Measurements from ENCODE around the gene TIMP2. TPM values are rescaled to one million over a fixed set of nuclear protein-coding genes. Genes with fewer than 3 reads are reported as not detected.

TIMP2 gene
- total and polyA plus RNA-seq, 2 of the 8 experiments (the other 6 are each of a cell fraction or from before 2014, with no cell fraction given): 18.2 to 43.3 TPM

DNA sequence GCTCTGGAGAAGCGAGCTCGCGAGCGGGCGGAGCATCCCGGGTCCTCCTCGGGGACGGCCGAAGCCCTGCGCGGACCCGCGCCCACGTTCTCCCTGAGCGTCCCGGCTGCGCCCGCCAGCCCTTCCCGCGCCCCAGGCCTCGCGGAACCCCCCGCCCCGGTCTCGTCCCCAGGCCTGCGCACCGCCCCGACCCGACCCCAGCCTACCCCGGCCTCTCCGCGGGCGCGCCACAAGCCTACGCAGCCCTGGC is 84.7 kb downstream of the TIMP2 start:
- Histone ChIP-seq H2BK15ac (ENCODE audit: low read length) (no peak overlapping the region), H4K20me1 (replicated peaks in 1 of 2; ENCODE audit: control insufficient read depth in 1 of 2, insufficient read depth in 2 of 2, low read length in 2 of 2) (peaks cover 7 to 18% of the 10 kb centered on the region in 2 experiments), H3K4ac (replicated peaks; ENCODE audit: insufficient read length, low read depth, low read length) (no peak overlapping the region), H2BK20ac (ENCODE audit: low read length) (no peak overlapping the region), H2AFZ (ENCODE audit: low read length) (no peak overlapping the region), H3K4me1 (replicated peaks in 1 of 4; ENCODE audit: control insufficient read depth in 3 of 4, insufficient read depth in 4 of 4, low read length in 3 of 4) (peaks cover 2 to 12% (median 5%) of the 10 kb centered on the region in 4 experiments), H3K27ac (ENCODE audit: low read depth, low read length) (peak overlapping the region; percentile 85; the same call in 1 of the 2 replicates), H2AK5ac (ENCODE audit: low read depth, low read length) (no peak overlapping the region), H3K79me2 (ENCODE audit: control insufficient read depth in 1 of 2, insufficient read depth in 2 of 2, low read length in 2 of 2) (peaks cover 18 to 28% of the 10 kb centered on the region in 2 experiments), H3K14ac (ENCODE audit: insufficient read length) (no peak overlapping the region), H4K91ac (replicated peaks; ENCODE audit: insufficient read length, low read length) (no peak overlapping the region), H3K23me2 (ENCODE audit: low read depth, low read length) (peaks cover 3% of the 10 kb centered on the region), H2BK12ac (ENCODE audit: low read depth, low read length) (no peak overlapping the region), H3K4me3 (ENCODE audit: extremely low read depth in 1 of 4, insufficient read depth in 2 of 4, low read depth in 3 of 4, low read length in 4 of 4) (peak overlapping the region; percentile 68 to 93 (median 86)), H3K79me1 (ENCODE audit: low read depth, low read length) (peaks cover 5% of the 10 kb centered on the region), H4K8ac (ENCODE audit: extremely low read depth, insufficient read depth, low read length) (peak overlapping the region; percentile 92; the same call in 1 of the 2 replicates), H3K36me3 (ENCODE audit: control insufficient read depth in 2 of 4, insufficient read depth in 4 of 4, low read length in 3 of 4) (peaks cover 13 to 26% (median 21%) of the 10 kb centered on the region in 4 experiments), H3K18ac (ENCODE audit: extremely low read depth, low read length) (no peak overlapping the region), H3K9ac (replicated peaks in 1 of 4; ENCODE audit: extremely low read depth in 1 of 4, low read depth in 3 of 4, low read length in 3 of 4) (peak overlapping the region; percentile 82 to 98 (median 88)), H3K27me3 (replicated peaks in 1 of 4; ENCODE audit: control insufficient read depth in 3 of 4, extremely low read depth in 1 of 4, insufficient read depth in 3 of 4, low read length in 3 of 4) (no peaks in the 10 kb centered on the region), H3K56ac (replicated peaks; ENCODE audit: insufficient read length, low read depth, low read length) (no peak overlapping the region), H2BK5ac (ENCODE audit: low read depth, low read length) (no peak overlapping the region), H3K4me2 (ENCODE audit: insufficient read depth in 1 of 2, low read depth in 2 of 2, low read length in 2 of 2) (peak overlapping the region; percentile 84 to 99; a peak in 3 of 4 replicates), H3K9me3 (ENCODE audit: insufficient read depth in 2 of 2, low read depth in 1 of 2, low read length in 1 of 2) (no peaks in the 10 kb centered on the region), H2BK120ac (replicated peaks; ENCODE audit: low read depth, low read length) (no peak overlapping the region), H3K23ac (ENCODE audit: insufficient read length) (no peak overlapping the region), H4K5ac (ENCODE audit: insufficient read length, low read depth, low read length) (no peak overlapping the region)
- FAIRE-seq (no peak), DNase-seq (ENCODE audit: low read depth in 1 of 2, low spot score in 2 of 2) (no peak)
- POLR2A ChIA-PET (ENCODE audit: partially characterized antibody): interaction anchor here (0.6 to 2.3 kb wide), 7 partner anchors 9 to 413 kb away, joined by 3 to 9 read pairs (median 4); no protein-coding TSS in a partner anchor
- CTCF ChIA-PET (ENCODE audit: partially characterized antibody): interaction anchor here (3.1 kb wide), 1 partner anchor 14 kb away, joined by 10 read pairs; no protein-coding TSS in a partner anchor
- peak in 1 of 2 experiments; percentile 86; a peak in 1 of 3 replicates for TF ChIP-seq POLR2A (IDR thresholded peaks at IDR 0.05; ENCODE audit: control extremely low read depth in 1 of 2, low read depth in 2 of 2, low read length in 2 of 2)
- peak; percentile 73 for TF ChIP-seq PHF8 (conservative IDR thresholded peaks at IDR 0.05; ENCODE audit: low read depth, low read length)
- TF ChIP-seq CHD2 (IDR thresholded peaks at IDR 0.05; ENCODE audit: low read length): no peak
- WGBS, 2 experiments (ENCODE audit: extremely low coverage in 1 of 2, insufficient coverage in 1 of 2, insufficient read length in 1 of 2, insufficient replicate concordance in 2 of 2, low coverage in 1 of 2, low lambda C conversion rate in 2 of 2, missing lambda C conversion rate in 1 of 2): 13% methylated on average over 3 of the region's 35 CpGs; no CpG with 5 or more reads in 1 of the 2 experiments

All from H1 (cell line).